Raji (cell line): ENCODE results near the gene RBM18.

Source experiments
- POLR2A ChIP-seq: IDR thresholded peaks from 2 replicates; pipeline ENCODE4 v1.6.1; 2011; ENCODE audit warnings: low read depth, low read length, control low read depth; ENCODE audit not compliant: insufficient read depth

Gene RBM18, protein sequence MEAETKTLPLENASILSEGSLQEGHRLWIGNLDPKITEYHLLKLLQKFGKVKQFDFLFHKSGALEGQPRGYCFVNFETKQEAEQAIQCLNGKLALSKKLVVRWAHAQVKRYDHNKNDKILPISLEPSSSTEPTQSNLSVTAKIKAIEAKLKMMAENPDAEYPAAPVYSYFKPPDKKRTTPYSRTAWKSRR

DNA sequence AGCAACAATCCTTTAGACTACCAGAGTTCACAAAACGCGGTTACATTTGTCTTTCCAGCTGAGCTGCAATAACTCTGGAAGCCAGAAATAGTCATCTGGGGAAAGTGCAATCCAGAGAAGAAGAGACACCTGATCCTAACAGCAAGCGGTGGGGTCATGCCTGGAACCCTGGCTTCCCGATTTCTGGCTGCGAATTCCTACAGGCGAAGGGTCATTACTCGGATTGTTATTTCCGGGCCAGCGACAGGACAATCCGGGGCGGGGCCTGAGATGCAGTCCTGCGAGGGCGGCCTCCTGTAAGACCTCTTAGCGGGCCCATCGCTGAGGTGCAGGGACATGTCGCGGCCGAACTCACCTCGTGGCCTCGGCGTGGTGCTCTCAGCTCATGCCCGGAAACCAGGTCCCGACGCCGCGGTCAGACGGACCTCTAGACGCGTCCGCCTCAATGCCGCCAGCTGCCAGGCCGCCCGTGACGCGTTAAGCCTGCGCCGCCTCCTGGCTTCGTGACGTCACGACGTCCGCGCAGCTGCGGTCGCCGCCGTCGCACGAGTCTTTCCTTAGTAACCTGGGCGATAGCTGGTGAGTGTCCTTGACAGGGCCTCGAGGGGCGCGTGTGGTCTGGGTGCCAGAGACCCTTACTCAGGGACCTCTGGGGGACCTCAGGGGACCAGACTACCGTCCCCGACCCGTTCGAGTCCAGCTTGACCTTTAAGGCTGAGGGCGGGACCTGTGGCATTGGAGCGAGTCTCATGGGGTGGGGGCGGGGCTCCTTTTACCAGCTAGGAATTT lies at the start of gene RBM18, which contains the start of gene MRRF:
Gene RBM18, minus strand, starts transcription at position 481 of the 789 bp plus-strand sequence. CDS start 3,348 bp downstream, outside the sequence.
Gene MRRF, plus strand, starts transcription at position 523 of the 789 bp plus-strand sequence. CDS start 6,010 bp downstream, outside the sequence.
- peak; percentile 95 for TF ChIP-seq POLR2A

GRCh38 chr9:122314165-122314564 lies 49.5 kb upstream of the RBM18 start:
- no peak for TF ChIP-seq POLR2A

DNA sequence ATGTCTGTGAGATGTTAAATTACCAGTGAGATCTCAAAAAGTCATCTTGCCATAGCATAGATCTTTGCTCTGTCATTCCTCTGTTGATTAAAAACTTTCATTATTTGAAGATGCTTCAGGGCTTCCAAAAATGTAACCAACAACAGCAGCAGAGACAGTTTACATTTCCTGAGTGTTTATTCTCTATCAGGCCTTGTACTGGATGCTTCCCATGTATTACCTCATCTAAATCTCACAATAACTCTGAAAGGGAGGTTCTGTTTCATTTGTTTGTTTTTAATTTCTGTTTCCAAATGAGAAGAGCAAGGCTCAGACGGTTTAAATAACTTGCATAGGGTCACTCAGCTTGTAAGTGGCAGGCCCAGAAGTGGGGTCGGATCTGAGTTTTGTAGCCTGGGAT lies 45.2 kb upstream of the RBM18 start:
- TF ChIP-seq POLR2A: no peak

GRCh38 chr9:122307925-122308324 lies 43.3 kb upstream of the RBM18 start:
- no peak for TF ChIP-seq POLR2A

DNA sequence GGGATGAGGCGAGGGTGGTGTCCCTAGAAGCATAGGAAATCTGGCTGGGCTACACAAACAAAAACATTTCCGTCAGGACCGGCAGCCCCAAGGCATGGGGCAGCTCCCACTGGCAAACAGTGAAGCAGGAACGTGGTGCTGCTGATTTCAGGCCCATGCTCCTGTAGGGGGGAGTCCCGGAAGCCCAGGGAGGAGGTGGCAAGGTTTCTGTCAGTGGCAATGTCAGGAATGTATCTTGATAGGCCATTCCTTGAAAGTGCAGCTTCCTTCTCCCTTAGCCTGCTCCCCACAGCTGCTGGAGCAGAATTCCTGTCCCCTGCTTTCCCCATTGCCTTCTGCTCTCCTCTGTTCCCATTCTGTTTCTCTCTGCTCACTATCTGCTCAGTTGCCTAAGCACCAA lies 42.4 kb upstream of the RBM18 start:
- TF ChIP-seq POLR2A: no peak

DNA sequence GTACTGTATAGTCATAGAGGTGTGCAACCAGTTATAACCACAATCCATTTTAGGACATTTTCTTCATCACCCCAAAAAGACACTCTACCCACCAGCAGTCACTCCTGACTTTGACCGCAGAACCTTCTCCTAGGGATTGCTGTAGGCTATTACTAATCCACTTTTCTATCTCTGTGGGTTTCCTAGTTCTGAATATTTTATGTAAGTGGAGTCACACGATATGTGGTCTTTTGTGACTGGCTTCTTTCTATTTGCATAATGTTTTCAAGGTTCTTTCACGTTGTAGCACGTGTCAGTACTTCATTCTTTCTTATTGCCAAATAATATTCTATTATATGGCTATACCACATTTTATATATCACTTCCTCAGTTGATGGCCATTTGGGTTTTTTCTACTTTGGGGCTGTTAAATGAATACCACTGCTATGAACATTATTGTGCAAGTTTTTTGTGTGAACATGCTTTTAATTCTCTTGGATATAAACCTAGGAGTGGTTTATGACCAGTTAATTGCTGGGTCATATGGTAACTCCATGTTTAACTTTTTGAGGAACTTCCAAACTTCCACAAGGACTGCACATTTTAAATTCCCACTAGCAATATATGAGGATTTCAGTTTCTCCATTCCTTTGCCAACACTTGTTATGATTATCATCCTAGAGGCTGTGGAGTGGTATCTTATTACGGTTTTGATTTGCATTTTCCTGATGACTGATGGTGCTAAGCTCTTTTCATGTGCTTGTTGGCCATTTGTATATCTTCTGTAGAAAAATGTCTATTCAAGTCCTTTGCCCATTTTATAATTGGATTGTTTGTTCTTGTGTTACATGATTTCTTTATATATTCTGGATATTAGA lies 37.8 kb upstream of the RBM18 start:
- no peak for TF ChIP-seq POLR2A

DNA sequence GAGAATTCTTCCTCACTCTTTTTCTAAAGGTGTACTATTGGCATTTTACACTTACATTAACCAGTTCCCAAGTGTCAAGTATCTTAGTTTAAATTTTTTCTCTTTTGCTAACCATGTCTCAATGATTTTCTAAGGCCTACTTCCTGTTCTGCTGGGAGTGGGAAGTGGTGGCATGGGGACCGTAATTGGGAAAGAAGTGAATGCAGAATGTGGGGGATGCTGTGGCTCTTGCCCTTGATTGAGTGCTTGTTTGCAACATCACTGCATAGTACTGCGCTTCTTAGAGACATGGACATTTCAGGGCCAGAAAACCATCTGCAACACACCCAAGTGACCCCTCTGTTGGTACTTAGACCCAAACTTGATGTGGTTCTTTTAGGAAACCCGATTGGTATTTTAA lies 32.9 kb upstream of the RBM18 start:
- TF ChIP-seq POLR2A: no peak

DNA sequence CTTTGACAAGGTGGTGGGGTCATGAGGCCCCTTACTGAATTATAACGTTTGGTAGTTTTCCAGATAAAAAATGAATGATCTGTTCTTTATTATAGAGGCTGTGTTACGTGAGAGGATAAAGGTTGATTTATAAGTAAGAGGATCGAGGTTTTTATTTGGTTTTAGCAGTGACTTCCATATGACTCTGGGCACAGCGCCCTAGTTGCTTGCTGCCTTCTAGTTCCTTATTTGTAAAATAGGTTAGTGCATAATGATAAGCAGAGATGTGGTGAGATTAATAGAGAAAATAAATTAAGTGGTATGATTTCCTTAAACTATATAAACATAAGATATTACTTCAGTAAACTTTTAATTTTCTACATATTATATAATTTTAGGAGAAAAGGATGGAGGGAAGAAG lies 29.9 kb upstream of the RBM18 start:
- TF ChIP-seq POLR2A: no peak

DNA sequence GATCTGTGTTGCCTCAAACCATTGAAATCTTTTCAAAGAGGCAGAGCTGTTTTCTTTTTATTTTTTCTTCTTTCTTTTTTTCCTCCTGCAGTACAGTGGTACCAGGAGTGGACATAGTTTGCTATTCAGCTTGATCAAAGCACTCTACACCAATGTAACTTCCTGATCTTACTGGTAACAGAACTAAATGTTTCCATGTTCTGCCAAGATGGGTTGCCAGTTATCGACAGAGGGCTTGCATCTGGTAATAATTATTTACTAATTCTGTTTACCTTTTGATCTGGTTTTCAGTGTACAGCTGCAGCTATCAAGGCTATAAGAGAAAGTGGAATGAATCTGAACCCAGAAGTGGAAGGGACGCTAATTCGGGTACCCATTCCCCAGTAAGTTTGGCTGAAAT lies 26.8 kb upstream of the RBM18 start:
- no peak for TF ChIP-seq POLR2A

- no peak for TF ChIP-seq POLR2A
Measured at GRCh38 chr9:122287214-122287720, 22.6 kb upstream of the RBM18 start.

- TF ChIP-seq POLR2A: no peak
Measured at GRCh38 chr9:122286764-122287163, 22.1 kb upstream of the RBM18 start.

DNA sequence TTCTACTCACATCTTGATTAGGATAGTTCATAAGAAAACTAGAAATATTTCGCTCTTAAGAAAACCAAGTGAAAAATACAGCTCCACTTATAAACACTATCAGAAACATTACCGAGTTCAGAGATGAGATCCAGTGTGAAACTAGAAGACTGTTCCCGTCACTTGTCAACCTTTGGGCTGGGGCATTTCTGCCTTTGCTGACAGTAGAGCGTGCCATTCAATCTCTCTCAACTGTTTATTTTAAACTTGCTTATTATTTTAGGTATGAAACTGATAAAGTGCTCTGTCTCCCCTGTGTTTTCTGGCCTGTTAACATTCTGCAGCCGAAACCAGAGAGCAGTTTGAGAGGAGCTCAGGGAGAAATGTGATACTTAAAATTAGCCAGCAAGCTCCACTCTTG lies 16.7 kb upstream of the RBM18 start:
- no peak for TF ChIP-seq POLR2A

DNA sequence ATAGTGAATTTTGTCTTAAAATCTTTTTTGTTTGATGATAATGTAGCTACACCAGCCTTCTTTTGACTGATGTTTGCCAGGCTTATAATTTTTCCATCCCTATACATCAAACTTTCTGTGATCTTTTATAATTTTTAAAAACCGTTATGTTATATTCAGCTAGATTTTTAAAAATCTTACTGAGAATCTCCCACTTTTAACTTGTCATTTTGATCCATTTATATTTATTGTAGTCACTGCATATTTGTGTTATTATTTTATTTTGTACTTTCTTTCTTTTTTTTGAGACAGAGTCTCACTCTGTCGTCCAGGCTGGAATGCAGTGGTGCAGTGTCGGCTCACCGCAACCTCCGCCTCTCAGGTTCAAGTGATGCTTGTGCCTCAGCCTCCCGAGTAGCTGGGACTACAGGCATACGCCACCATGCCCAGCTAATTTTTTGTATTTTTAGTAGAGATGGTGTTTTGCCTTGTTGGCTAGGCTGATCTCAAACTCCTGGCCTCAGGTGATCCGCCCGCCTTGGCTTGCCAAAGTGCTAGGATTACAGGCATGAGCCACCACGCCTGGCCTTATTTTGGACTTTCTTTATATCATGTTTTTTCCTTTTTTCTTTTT lies 12.8 kb upstream of the RBM18 start:
- no peak for TF ChIP-seq POLR2A

- TF ChIP-seq POLR2A: no peak
Measured at GRCh38 chr9:122276096-122276495, 11.5 kb upstream of the RBM18 start.

DNA sequence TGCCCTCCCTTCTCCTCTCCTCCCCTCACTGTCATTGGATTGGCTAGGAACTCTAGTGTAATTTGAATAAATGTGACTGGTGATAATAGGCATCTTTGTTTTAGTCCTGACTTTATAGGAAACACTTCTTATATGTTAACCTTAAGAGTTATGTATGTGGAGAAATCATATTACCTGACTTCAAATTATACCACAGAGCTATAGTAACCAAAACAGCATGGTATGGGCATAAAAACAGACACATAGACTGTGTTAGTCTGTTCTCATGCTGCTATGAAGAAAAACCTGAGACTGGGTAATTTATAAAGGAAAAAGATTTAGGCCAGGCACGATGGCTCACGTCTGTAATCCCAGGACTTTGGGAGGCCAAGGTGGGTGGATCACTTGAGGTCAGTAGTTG lies 9.4 kb upstream of the RBM18 start:
- TF ChIP-seq POLR2A: no peak

GRCh38 chr9:122268041-122268814 lies 3.6 kb upstream of the RBM18 start:
- no peak for TF ChIP-seq POLR2A
